NAMALWA (cell line): Measurements from ENCODE around the gene ADCY3.
"Not testable (repeated sequence)": the region's sequence is repeated elsewhere in the genome, so short reads cannot be mapped to it uniquely, and the experiment has no call there.

Source experiments
- DNase-seq: peaks from one replicate; pipeline ENCODE4 v3.0.0-alpha.2; 2015; ENCODE audit warnings: low spot score

The ADCY3 gene

GRCh38 chr2:24844023-24844685, 75.9 kb downstream of the ADCY3 start:
- DNase-seq, result no peak

- DNase-seq, result no peak
Measured at GRCh38 chr2:24843330-24843860, 76.6 kb downstream of the ADCY3 start.

GRCh38 chr2:24842081-24843050, 77.7 kb downstream of the ADCY3 start:
- no peak for DNase-seq

GRCh38 chr2:24840962-24841945, 78.8 kb downstream of the ADCY3 start:
- DNase-seq, result no peak

- no peak for DNase-seq
Measured at GRCh38 chr2:24840164-24840869, 79.7 kb downstream of the ADCY3 start.

- no peak for DNase-seq
Measured at GRCh38 chr2:24839729-24840128, 80.3 kb downstream of the ADCY3 start.

- no peak for DNase-seq
Measured at GRCh38 chr2:24838541-24838940, 81.5 kb downstream of the ADCY3 start.

GRCh38 chr2:24837996-24838513, 82.0 kb downstream of the ADCY3 start:
- DNase-seq, result no peak

GRCh38 chr2:24836706-24837105, 83.3 kb downstream of the ADCY3 start:
- DNase-seq, result no peak

GRCh38 chr2:24836206-24836605, 83.8 kb downstream of the ADCY3 start:
- no peak for DNase-seq

- DNase-seq, result not testable (repeated sequence)
Measured at GRCh38 chr2:24835411-24835810, 84.6 kb downstream of the ADCY3 start.

GRCh38 chr2:24834733-24835395, 85.2 kb downstream of the ADCY3 start:
- DNase-seq, result no peak

- no peak for DNase-seq
Measured at GRCh38 chr2:24833821-24834732, 86.0 kb downstream of the ADCY3 start.

- no peak for DNase-seq
Measured at GRCh38 chr2:24832931-24833701, 86.9 kb downstream of the ADCY3 start.

GRCh38 chr2:24832521-24832920, 87.5 kb downstream of the ADCY3 start:
- no peak for DNase-seq

- no peak for DNase-seq
Measured at GRCh38 chr2:24832073-24832461, 88.0 kb downstream of the ADCY3 start.

GRCh38 chr2:24831221-24832072, 88.6 kb downstream of the ADCY3 start:
- DNase-seq, result no peak
